CD14-positive monocyte (primary cell): ENCODE results near the gene TNFRSF8. TPM values are rescaled to one million over a fixed set of nuclear protein-coding genes. Genes with fewer than 3 reads are reported as not detected.

Experiments
- DNase-seq, 3 donors: peaks; one replicate each; pipeline ENCODE4 v3.0.0-alpha.2; 2011 to 2022
- H2AFZ ChIP-seq: 2 replicates; pipeline ENCODE4 v1.6.0; 2012; ENCODE audit warnings: mild to moderate bottlenecking, low read depth, low read length, inconsistent platforms; ENCODE audit not compliant: insufficient read depth, poor library complexity, severe bottlenecking
- H3K27ac ChIP-seq, 2 donors: 1 replicate in 1 of 2; 2 replicates in 1 of 2; pipeline ENCODE4 v1.5.1; 2012 to 2013; ENCODE audit warnings: low read length in 2 of 2, control low read depth in 1 of 2, inconsistent platforms in 1 of 2, low read depth in 1 of 2, mild to moderate bottlenecking in 1 of 2
- H3K27me3 ChIP-seq, 2 donors: one replicate each; pipeline versions ENCODE4 v1.6.0 to v1.6.1; 2011 to 2013; ENCODE audit warnings: low read length in 2 of 2; ENCODE audit not compliant: control insufficient read depth in 2 of 2, insufficient read depth in 2 of 2
- H3K36me3 ChIP-seq, 2 donors: replicated peaks in 1 of 2; 1 replicate in 1 of 2; 2 replicates in 1 of 2; pipeline versions ENCODE4 v1.5.1 to v1.6.1; 2012 to 2013; ENCODE audit warnings: low read length in 2 of 2, control low read depth in 1 of 2, inconsistent platforms in 1 of 2, mild to moderate bottlenecking in 1 of 2; ENCODE audit not compliant: insufficient read depth in 2 of 2, control insufficient read depth in 1 of 2
- H3K4me1 ChIP-seq, 2 donors: 1 replicate in 1 of 2; 2 replicates in 1 of 2; pipeline versions ENCODE4 v1.5.1 to v1.6.1; 2012 to 2013; ENCODE audit warnings: low read length in 2 of 2, control low read depth in 1 of 2, inconsistent platforms in 1 of 2, mild to moderate bottlenecking in 1 of 2, moderate library complexity in 1 of 2; ENCODE audit not compliant: insufficient read depth in 2 of 2, control insufficient read depth in 1 of 2
- H3K4me2 ChIP-seq: replicated peaks from 2 replicates; pipeline ENCODE3; 2012; ENCODE audit warnings: low read length, moderate library complexity, mild to moderate bottlenecking; ENCODE audit not compliant: poor library complexity, severe bottlenecking; ENCODE audit errors: extremely low read depth
- H3K4me3 ChIP-seq, 3 experiments: fragments of 200-600 bp in 1 of 3; sonication (generic) in 1 of 3; replicated peaks in 1 of 3; 1 replicate in 2 of 3; 2 replicates in 1 of 3; pipeline ENCODE4 v1.5.1; 2011 to 2013; ENCODE audit warnings: low read length in 3 of 3, mild to moderate bottlenecking in 3 of 3, control low read depth in 2 of 3, low read depth in 2 of 3, inconsistent platforms in 1 of 3, moderate library complexity in 1 of 3
- H3K79me2 ChIP-seq: 2 replicates; pipeline ENCODE4 v1.6.0; 2012; ENCODE audit warnings: mild to moderate bottlenecking, control low read depth, inconsistent platforms, low read length, moderate library complexity; ENCODE audit not compliant: insufficient read depth
- H3K9ac ChIP-seq: 2 replicates; pipeline ENCODE4 v1.6.0; 2017; ENCODE audit warnings: low read length, mild to moderate bottlenecking; ENCODE audit not compliant: insufficient read depth, poor library complexity, severe bottlenecking
- H3K9me3 ChIP-seq, 2 donors: replicated peaks in 1 of 2; 1 replicate in 1 of 2; 2 replicates in 1 of 2; pipeline versions ENCODE4 v1.5.1 to v1.6.1; 2012 to 2013; ENCODE audit warnings: low read length in 2 of 2, control low read depth in 1 of 2; ENCODE audit not compliant: control insufficient read depth in 1 of 2, insufficient read depth in 1 of 2
- H4K20me1 ChIP-seq: 2 replicates; pipeline ENCODE4 v1.6.0; 2012; ENCODE audit warnings: mild to moderate bottlenecking, low read length, control low read depth, moderate library complexity; ENCODE audit not compliant: insufficient read depth
- H3K27ac Mint-ChIP-seq, 7 donors: one replicate each; pipeline ENCODE4 v1.8.0; 2020; ENCODE audit warnings: mild to moderate bottlenecking in 7 of 7, mixed read lengths in 7 of 7, moderate library complexity in 6 of 7, inconsistent platforms in 2 of 7
- H3K27me3 Mint-ChIP-seq, 3 donors: one replicate each; pipeline ENCODE4 v1.8.0; 2021 to 2022; ENCODE audit warnings: low read depth in 3 of 3, mild to moderate bottlenecking in 3 of 3, mixed read lengths in 3 of 3, moderate library complexity in 3 of 3, inconsistent platforms in 1 of 3
- H3K36me3 Mint-ChIP-seq, 2 donors: one replicate each; pipeline ENCODE4 v1.8.0; 2020; ENCODE audit warnings: mixed read lengths in 2 of 2, inconsistent platforms in 1 of 2, mild to moderate bottlenecking in 1 of 2
- H3K4me1 Mint-ChIP-seq: one replicate; pipeline ENCODE4 v1.8.0; 2020; ENCODE audit warnings: mild to moderate bottlenecking, mixed read lengths
- H3K4me3 Mint-ChIP-seq, 2 donors: one replicate each; pipeline ENCODE4 v1.8.0; 2020; ENCODE audit warnings: mild to moderate bottlenecking in 2 of 2, mixed read lengths in 2 of 2, moderate library complexity in 1 of 2
- H3K9me3 Mint-ChIP-seq, 7 donors: one replicate each; pipeline ENCODE4 v1.8.0; 2020 to 2022; ENCODE audit warnings: mixed read lengths in 7 of 7, mild to moderate bottlenecking in 6 of 7, moderate library complexity in 6 of 7, inconsistent platforms in 2 of 7
- CTCF ChIP-seq: fragments of 200-600 bp; IDR thresholded peaks from one replicate; pipeline ENCODE4 v1.8.0; 2022; ENCODE audit warnings: antibody characterized with exemption, mild to moderate bottlenecking
- WGBS: methylation state at CpG from one replicate; pipeline ENCODE4 v1.1.5; 2013; ENCODE audit warnings: missing lambda C conversion rate; ENCODE audit not compliant: insufficient coverage; 5-methylcytosine and 5-hydroxymethylcytosine counted together
- intact Hi-C, 2 donors: fragments of 100-400 bp; cut with micrococcal nuclease; formaldehyde crosslinking; loops; one replicate each; pipeline versions ENCODE4 v1.15.0 to v1.15.1; 2023
- polyA plus RNA-seq, 3 donors: library from polyadenylated mRNA; depleted of rRNA in 1 of 3; unstranded in 2 of 3; stranded (reverse) in 1 of 3; fragments of 300-500 nt in 2 of 3; fragments of >200 nt in 1 of 3; fragmentation: Illumina TruSeq in 2 of 3; gene quantifications; 1 replicate in 2 of 3; 2 replicates in 1 of 3; pipeline ENCODE4 v1.2.3, GENCODE V29; 2012 to 2021

The TNFRSF8 gene
- polyA plus RNA-seq, 3 donors: 10.9 to 11.9 (median 11.8) TPM

GRCh38 chr1:12143631-12144155 lies 80.6 kb downstream of the TNFRSF8 start:
- H3K4me3 Mint-ChIP-seq: peak overlapping the region; percentile 54 to 80
- H3K4me3 ChIP-seq: peak overlapping the region in 1 of 3 experiments; percentile 32
- peaks cover 94 to 96% of the 10 kb centered on the region in 2 donors for H3K4me1 ChIP-seq
- H3K79me2 ChIP-seq: no peaks in the 10 kb centered on the region
- H2AFZ ChIP-seq: no peak overlapping the region
- peaks cover 25 to 36% of the 10 kb centered on the region in 2 donors for H3K36me3 Mint-ChIP-seq
- no peaks in the 10 kb centered on the region for H3K27me3 Mint-ChIP-seq
- peaks cover 3 to 14% of the 10 kb centered on the region in 2 donors for H3K36me3 ChIP-seq
- TF ChIP-seq CTCF: no peak
- H4K20me1 ChIP-seq: no peaks in the 10 kb centered on the region
- peak overlapping the region; percentile 52 for H3K4me2 ChIP-seq
- H3K4me1 Mint-ChIP-seq: peaks cover 97% of the 10 kb centered on the region
- H3K27me3 ChIP-seq: no peaks in the 10 kb centered on the region
- intact Hi-C loops: loop anchor here in 1 of 2 donors (5.0 kb wide), 1 partner anchor 34 kb away; no protein-coding TSS in a partner anchor
- peak; percentile 96 to 100 (median 98) for DNase-seq
- H3K27ac Mint-ChIP-seq: peak overlapping the region; percentile 95 to 99 (median 99)
- peaks cover 0 to under 1% (median 0%) of the 10 kb centered on the region in 7 donors for H3K9me3 Mint-ChIP-seq
- H3K27ac ChIP-seq: peak overlapping the region; percentile 93 to 95
- WGBS: 0% methylated on average over 12 of the region's 17 CpGs
- no peaks in the 10 kb centered on the region for H3K9me3 ChIP-seq
- peak overlapping the region; percentile 72 for H3K9ac ChIP-seq

- peak overlapping the region; percentile 95 to 99 (median 99) for H3K27ac Mint-ChIP-seq
- Histone ChIP-seq H3K9me3 (no peaks in the 10 kb centered on the region), H3K79me2 (no peaks in the 10 kb centered on the region), H2AFZ (no peak overlapping the region), H4K20me1 (no peaks in the 10 kb centered on the region), H3K4me1 (peaks cover 100% of the 10 kb centered on the region in 2 donors), H3K27ac (peak overlapping the region; percentile 93 to 95), H3K9ac (peak overlapping the region; percentile 72), H3K27me3 (no peaks in the 10 kb centered on the region), H3K4me2 (peak overlapping the region; percentile 52), H3K4me3 (peak overlapping the region in 1 of 3 experiments; percentile 32), H3K36me3 (peaks cover 0 to 9% of the 10 kb centered on the region in 2 donors)
- H3K4me1 Mint-ChIP-seq: peaks cover 99% of the 10 kb centered on the region
- no peak for TF ChIP-seq CTCF
- DNase-seq: peak in 1 of 3 donors; percentile 39
- H3K9me3 Mint-ChIP-seq: peaks cover 0 to 6% (median 2%) of the 10 kb centered on the region in 7 donors
- H3K36me3 Mint-ChIP-seq: peaks cover 24 to 33% of the 10 kb centered on the region in 2 donors
- H3K4me3 Mint-ChIP-seq: peak overlapping the region; percentile 54 to 80
- intact Hi-C loops: loop anchor here in 1 of 2 donors (5.0 kb wide), 1 partner anchor 33 kb away; no protein-coding TSS in a partner anchor
- 93% methylated on average over 4 of the region's 8 CpGs for WGBS
- no peaks in the 10 kb centered on the region for H3K27me3 Mint-ChIP-seq
Measured at GRCh38 chr1:12144236-12144635, 81.1 kb downstream of the TNFRSF8 start.
